GM18909 (cell line): Measurements from ENCODE around the gene PTCH2.
"Not testable (repeated sequence)": the region's sequence is repeated elsewhere in the genome, so short reads cannot be mapped to it uniquely, and the experiment has no call there.

Source experiments
- ATAC-seq: cut with Tn5 transposase; IDR thresholded peaks from one replicate; pipeline ENCODE4 v1.9.1; 2021; ENCODE audit warnings: mild to moderate bottlenecking; ENCODE audit not compliant: unreplicated experiment, poor library complexity

Gene PTCH2

GRCh38 chr1:44839576-44839975, 3.5 kb downstream of the PTCH2 start:
- no peak for ATAC-seq

GRCh38 chr1:44838294-44838693, 4.8 kb downstream of the PTCH2 start:
- not testable (repeated sequence) for ATAC-seq

GRCh38 chr1:44835738-44836675, 7.0 kb downstream of the PTCH2 start:
- ATAC-seq = peak; percentile 58

- no peak for ATAC-seq
Observed at GRCh38 chr1:44834328-44834727, 8.7 kb downstream of the PTCH2 start.

GRCh38 chr1:44832056-44832705, 10.9 kb downstream of the PTCH2 start:
- no peak for ATAC-seq

GRCh38 chr1:44831516-44831915, 11.5 kb downstream of the PTCH2 start:
- no peak for ATAC-seq

GRCh38 chr1:44830900-44831304, 12.2 kb downstream of the PTCH2 start:
- no peak for ATAC-seq

GRCh38 chr1:44829506-44830384, 13.3 kb downstream of the PTCH2 start:
- ATAC-seq = no peak

- ATAC-seq = no peak
Observed at GRCh38 chr1:44828841-44829440, 14.1 kb downstream of the PTCH2 start.

- ATAC-seq = no peak
Observed at GRCh38 chr1:44828003-44828651, 14.9 kb downstream of the PTCH2 start.

GRCh38 chr1:44827197-44828002, 15.7 kb downstream of the PTCH2 start:
- no peak for ATAC-seq

- no peak for ATAC-seq
Observed at GRCh38 chr1:44826375-44827196, 16.5 kb downstream of the PTCH2 start.

- ATAC-seq = not testable (repeated sequence)
Observed at GRCh38 chr1:44824392-44824791, 18.7 kb downstream of the PTCH2 start.

- no peak for ATAC-seq
Observed at GRCh38 chr1:44822981-44823451, 20.0 kb downstream of the PTCH2 start.

GRCh38 chr1:44822131-44822701, 20.8 kb downstream of the PTCH2 start:
- no peak for ATAC-seq

GRCh38 chr1:44821240-44821715, 21.8 kb downstream of the PTCH2 start:
- no peak for ATAC-seq
